HG03354 (cell line): ENCODE results near the gene ZNF816.
"Not testable (repeated sequence)": the region's sequence is repeated elsewhere in the genome, so short reads cannot be mapped to it uniquely, and the experiment has no call there.

Experiments used
- ATAC-seq: cut with Tn5 transposase; IDR thresholded peaks from one replicate; pipeline ENCODE4 v1.9.1; 2021; ENCODE audit warnings: mild to moderate bottlenecking; ENCODE audit not compliant: unreplicated experiment, poor library complexity, severe bottlenecking

ZNF816 gene

GRCh38 chr19:52962394-52963246 lies at the start of gene ZNF816:
Gene ZNF816 (minus strand): TSS chr19:52962881. CDS start chr19:52956089, 6,792 bp downstream.
- ATAC-seq, result peak; percentile 99

DNA sequence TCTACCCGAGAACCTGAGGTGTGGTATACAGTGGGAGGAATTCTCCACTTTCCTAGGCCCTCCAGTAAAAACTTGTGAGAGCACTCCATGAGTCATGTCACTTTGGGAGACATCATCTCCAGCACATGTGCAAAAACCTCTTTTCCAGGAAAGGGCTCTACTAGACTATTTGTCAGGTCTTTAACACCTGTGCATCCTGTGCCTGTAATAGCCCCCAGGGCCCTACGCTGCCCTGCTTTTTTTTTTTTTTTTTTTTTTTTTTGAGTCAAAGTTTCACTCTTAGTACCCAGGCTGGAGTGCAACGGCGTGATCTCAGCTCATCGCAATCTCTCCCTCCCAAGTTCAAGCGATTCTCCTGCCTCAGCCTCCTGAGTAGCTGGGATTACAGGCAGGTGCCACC lies 49.3 kb upstream of the ZNF816 start:
- no peak for ATAC-seq

- ATAC-seq, result no peak
Observed at GRCh38 chr19:53010494-53010893, 47.8 kb upstream of the ZNF816 start.

DNA sequence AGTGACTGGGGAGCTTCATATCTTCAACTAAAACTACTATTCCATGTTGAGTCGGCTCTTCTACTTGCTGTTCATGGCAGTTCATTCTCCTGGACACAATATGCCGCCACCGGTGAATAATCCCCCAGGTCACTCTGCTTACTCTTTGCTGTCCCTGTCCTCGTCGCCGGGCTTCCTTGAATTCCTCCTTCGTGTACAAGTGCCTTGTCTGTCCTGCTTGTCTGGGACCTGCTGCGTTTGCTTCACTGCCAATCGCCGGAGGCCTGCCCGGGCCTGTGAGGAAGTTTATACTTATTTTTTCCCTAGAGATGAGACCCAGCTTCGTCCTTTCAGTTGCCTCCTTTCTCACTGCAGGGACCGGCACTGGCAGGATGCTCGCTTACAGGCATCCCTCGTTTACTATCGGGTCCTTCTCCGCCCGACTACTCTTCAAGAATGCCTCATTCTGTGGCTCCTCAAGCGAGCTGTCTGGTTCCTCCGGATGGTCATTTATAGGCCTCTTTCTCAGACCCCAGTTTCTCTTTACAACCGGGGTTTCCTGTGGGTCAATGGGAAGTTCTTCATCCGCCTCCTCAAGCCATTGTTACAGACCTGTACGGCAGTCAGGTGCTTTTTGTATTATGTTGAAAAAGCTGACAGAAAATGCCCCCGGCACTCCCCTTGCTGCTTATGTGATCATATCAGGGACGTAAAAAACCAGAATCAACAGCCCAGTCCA lies 45.5 kb upstream of the ZNF816 start:
- ATAC-seq, result no peak

GRCh38 chr19:53007606-53008005 lies 44.9 kb upstream of the ZNF816 start:
- ATAC-seq, result no peak

DNA sequence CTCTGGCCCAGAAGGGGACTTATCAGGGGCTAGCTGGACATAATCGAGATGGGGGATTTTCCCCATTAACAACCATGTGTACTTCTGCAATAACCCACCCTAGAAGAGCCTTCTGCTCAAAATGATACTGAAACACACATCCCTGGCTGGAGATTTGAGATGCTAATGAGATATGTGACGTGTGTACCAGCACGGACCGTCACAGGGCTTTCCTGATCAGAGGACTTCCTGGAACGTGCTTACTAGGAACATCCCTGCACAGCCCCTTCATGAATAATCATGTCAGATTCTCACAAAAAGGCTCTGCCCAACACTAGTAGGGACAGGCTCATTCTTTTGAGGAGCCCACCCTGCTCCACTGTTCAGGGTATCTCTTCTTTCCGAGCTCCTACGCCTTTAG lies 44.5 kb upstream of the ZNF816 start:
- no peak for ATAC-seq

DNA sequence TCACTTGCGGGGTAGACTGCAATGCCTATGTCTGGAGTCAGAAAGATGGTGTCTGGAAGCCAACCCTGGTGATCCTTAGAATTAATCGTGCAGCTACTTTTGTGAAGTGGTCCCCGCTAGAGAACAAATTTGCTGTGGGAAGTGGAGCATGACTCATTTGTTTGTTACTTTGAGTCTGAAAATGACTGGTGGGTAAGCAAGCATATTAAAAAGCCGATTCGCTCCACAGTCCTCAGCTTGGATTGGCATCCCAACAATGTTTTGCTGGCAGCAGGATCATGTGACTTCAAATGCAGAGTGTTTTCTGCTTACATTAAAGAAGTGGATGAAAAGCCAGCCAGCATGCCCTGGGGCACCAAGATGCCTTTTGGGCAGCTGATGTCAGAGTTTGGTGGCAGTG lies 41.6 kb upstream of the ZNF816 start:
- no peak for ATAC-seq

GRCh38 chr19:53002479-53002878 lies 39.8 kb upstream of the ZNF816 start:
- ATAC-seq, result no peak

GRCh38 chr19:52997975-52998374 lies 35.3 kb upstream of the ZNF816 start:
- no peak for ATAC-seq

DNA sequence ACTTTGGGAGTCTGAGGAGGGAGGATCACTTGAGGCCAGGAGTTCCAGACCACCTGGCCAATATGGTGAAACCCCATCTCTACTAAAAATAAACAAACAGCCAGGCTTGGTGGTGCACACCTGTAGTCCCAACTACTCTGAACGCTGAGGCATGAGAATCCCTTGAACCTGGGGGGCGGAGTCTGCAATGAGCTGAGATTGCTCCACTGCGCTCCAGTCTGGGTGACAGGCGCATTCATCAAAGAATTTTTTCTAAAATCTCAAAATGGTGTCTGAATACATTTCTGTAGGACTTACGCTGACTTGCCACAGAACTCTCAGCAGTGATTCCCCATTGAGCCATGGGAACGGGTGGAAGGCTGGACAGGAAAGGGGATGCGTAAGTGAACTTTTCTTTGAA lies 33.0 kb upstream of the ZNF816 start:
- ATAC-seq, result no peak

DNA sequence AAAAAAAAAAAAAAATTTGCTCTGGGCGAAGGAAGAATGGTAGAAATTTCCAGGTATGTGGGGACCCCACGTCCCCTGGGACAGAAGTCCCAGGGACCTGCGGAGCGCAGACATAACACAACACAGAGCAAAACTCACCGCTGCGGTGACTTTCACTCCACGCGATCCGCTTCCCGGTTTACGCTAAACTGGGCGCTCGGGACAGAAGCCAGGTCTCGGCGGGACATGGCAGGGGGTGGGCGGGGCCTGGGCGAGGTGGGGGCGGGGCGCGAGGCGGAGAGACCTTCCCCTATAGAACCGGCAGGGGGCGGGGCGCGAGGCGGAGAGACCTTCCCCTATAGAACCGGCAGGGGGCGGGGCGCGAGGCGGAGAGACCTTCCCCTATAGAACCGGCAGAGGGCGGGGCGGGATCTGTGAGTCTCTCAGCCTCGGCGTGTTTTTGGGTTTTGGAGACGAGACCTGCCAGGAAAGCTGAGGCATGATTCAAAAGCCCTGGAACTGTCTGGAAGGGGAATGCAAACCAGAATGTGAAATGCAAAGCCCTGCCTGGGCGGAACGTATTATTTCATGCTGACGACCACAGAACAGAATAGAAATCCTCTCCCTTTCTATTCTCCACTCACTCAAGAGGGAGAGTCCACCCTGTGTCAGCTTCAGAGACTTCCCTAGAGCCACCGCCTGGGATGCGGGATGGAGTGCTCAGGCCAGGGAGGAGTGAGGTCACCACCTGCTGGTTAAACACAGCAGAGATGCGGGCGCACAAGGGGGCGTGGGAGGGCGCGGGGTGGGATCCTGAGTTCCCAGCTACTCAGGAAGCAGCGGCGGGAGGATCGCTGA lies 30.9 kb upstream of the ZNF816 start:
- no peak for ATAC-seq

GRCh38 chr19:52992109-52993004 lies 29.7 kb upstream of the ZNF816 start:
- ATAC-seq, result no peak

DNA sequence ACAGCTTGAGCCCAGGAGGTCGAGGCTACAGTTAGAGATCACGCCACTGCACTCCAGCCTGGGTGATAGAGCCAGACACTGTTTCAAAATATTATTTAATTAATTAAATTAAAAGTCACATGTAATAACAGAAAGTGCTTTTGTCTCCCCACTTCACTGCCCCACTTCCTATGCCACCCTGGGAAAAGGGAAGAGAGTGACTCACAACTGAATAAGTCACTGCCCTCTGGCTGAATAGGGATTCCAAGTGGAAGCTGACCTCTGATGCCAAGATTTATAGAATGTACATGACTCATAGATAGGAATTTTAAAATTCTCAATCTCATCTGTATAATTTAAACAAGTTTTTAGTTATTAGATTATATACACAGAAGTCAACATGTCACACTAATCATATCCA lies 28.8 kb upstream of the ZNF816 start:
- no peak for ATAC-seq

DNA sequence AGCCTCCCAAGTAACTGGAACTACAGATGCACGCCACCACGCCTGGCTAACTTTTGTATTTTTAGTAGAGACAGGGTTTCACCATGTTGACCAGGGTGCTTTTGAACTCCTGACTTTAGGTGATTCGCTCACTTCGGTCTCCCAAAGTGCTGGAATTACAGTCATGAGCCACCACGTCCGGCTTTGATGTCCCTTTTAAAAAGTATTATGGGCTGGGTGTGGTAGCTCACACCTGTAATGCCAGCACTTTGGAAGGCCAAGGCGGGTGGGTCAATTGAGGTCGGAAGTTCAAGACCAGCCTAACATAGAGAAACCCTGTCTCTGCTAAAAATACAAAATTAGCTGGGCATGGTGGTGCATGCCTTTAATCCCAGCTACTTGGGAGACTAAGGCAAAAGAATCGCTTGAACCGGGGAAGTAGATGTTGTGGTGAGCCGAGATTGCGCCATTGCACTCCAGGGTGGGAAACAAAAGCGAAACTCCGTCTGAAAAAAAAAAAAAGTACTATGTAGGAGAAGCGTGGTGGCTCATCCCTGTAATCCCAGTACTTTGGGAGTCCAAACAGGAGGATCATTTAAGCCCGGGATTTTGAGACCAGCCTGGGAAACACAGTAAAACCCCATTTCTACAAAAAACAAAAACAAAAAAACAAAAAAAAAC lies 28.2 kb upstream of the ZNF816 start:
- ATAC-seq, result no peak

DNA sequence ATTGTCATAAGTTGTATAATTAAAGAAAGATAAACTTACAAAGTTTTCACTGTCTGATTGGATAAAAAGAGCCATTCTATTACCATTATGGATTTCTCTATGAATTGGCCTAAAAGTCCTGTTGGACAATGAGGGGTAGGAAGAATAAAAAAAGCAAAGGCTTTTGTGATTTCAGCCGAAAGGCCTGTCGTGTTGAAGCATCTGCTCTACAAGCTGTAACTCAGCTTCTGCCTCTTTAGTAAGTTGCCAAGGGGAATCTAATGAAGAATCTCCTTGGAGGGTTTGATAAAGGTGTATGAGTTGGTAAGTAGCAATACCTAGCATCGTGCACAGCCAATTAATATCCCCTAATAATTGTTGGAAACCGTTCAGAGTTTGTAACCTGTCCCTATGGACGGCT lies 25.8 kb upstream of the ZNF816 start:
- ATAC-seq, result no peak

GRCh38 chr19:52987221-52987620 lies 24.5 kb upstream of the ZNF816 start:
- ATAC-seq, result no peak

- not testable (repeated sequence) for ATAC-seq
Observed at GRCh38 chr19:52983167-52983566, 20.5 kb upstream of the ZNF816 start.

- ATAC-seq, result no peak
Observed at GRCh38 chr19:52981329-52981728, 18.6 kb upstream of the ZNF816 start.

- ATAC-seq, result no peak
Observed at GRCh38 chr19:52967772-52968171, 5.1 kb upstream of the ZNF816 start.
